ENCODE data around the gene IRAK1BP1. TPM values are rescaled to one million over a fixed set of nuclear protein-coding genes. Genes with fewer than 3 reads are reported as not detected.

The IRAK1BP1 gene
- total RNA-seq (4.8 TPM), polyA plus RNA-seq (ENCODE audit: insufficient read depth in 1 of 8, insufficient read length in 8 of 8, low replicate concordance in 1 of 8) (1 to 10 TPM; 2.5 to 4.1 (median 3.8) TPM)
- long read RNA-seq, donor 1, result 0 reads
- long read RNA-seq, donor 2, result 0 reads
- long read RNA-seq, donor 3, result 0 reads
- long read RNA-seq, donor 4, full-length matches to known transcripts, result 2 of 2 reads
- long read RNA-seq, donor 4, partial matches to known transcripts, result 0 of 2 reads
- long read RNA-seq, donor 4, other reads (novel, unspliced or antisense), result 0 of 2 reads
- long read RNA-seq, donor 5, full-length matches to known transcripts, result 6 of 6 reads
- long read RNA-seq, donor 5, partial matches to known transcripts, result 0 of 6 reads
- long read RNA-seq, donor 5, other reads (novel, unspliced or antisense), result 0 of 6 reads
- long read RNA-seq, donor 6, result 0 reads
- long read RNA-seq, donor 7, full-length matches to known transcripts, result 2 of 2 reads
- long read RNA-seq, donor 7, partial matches to known transcripts, result 0 of 2 reads
- long read RNA-seq, donor 7, other reads (novel, unspliced or antisense), result 0 of 2 reads
- long read RNA-seq, donor 8, result 0 reads
- long read RNA-seq, donor 9, full-length matches to known transcripts, result 1 of 1 reads
- long read RNA-seq, donor 9, partial matches to known transcripts, result 0 of 1 reads
- long read RNA-seq, donor 9, other reads (novel, unspliced or antisense), result 0 of 1 reads
- long read RNA-seq, donor 10, full-length matches to known transcripts, result 1 of 47 reads
- long read RNA-seq, donor 10, partial matches to known transcripts, result 46 of 47 reads
- long read RNA-seq, donor 10, other reads (novel, unspliced or antisense), result 0 of 47 reads
- long read RNA-seq, donor 11, full-length matches to known transcripts, result 2 of 2 reads
- long read RNA-seq, donor 11, partial matches to known transcripts, result 0 of 2 reads
- long read RNA-seq, donor 11, other reads (novel, unspliced or antisense), result 0 of 2 reads

- peak; percentile 93 for DNase-seq
- H3K4me3 ChIP-seq (ENCODE audit: low read length), result peak within 1 kb of the TSS; percentile 99
- under 1% methylated on average over 45 of the region's 48 CpGs for WGBS (ENCODE audit: insufficient coverage)
- peaks cover 4% of the 10 kb centered on the region for H3K36me3 ChIP-seq (ENCODE audit: control insufficient read depth, insufficient read depth, low read length)
- peak within 1 kb of the TSS; percentile 74 for H3K27ac ChIP-seq (ENCODE audit: low read length)
- peaks cover 2% of the 10 kb centered on the region for H3K4me1 ChIP-seq (ENCODE audit: control insufficient read depth, insufficient read depth, low read length)
- no peaks in the 10 kb centered on the region for H3K9me3 ChIP-seq (replicated peaks; ENCODE audit: control insufficient read depth, low read depth, low read length)
- H3K27me3 ChIP-seq (ENCODE audit: control insufficient read depth, insufficient read depth, low read length), result no peaks in the 10 kb centered on the region
These were observed at the start of gene IRAK1BP1 for GRCh38 chr6:78867370-78868040. Gene IRAK1BP1 (plus strand): TSS chr6:78867551. CDS start chr6:78867577, 26 bp downstream.

GRCh38 chr6:78824045-78824444 is 43.3 kb upstream of the IRAK1BP1 start:
- no peaks in the 10 kb centered on the region for H3K4me1 ChIP-seq (ENCODE audit: control insufficient read depth, insufficient read depth, low read length)

GRCh38 chr6:78829407-78829806 is 37.9 kb upstream of the IRAK1BP1 start:
- Histone ChIP-seq H3K27me3 (ENCODE audit: control insufficient read depth, insufficient read depth, low read length) (no peaks in the 10 kb centered on the region), H3K4me1 (ENCODE audit: control insufficient read depth, insufficient read depth, low read length) (no peaks in the 10 kb centered on the region), H3K27ac (ENCODE audit: low read length) (no peak overlapping the region), H3K4me3 (ENCODE audit: low read length) (no peak overlapping the region), H3K9me3 (replicated peaks; ENCODE audit: control insufficient read depth, low read depth, low read length) (no peaks in the 10 kb centered on the region), H3K36me3 (ENCODE audit: control insufficient read depth, insufficient read depth, low read length) (no peaks in the 10 kb centered on the region)
- no peak for DNase-seq
- WGBS (ENCODE audit: insufficient coverage), result 86% methylated on average over 1 of the region's 3 CpGs

More at GRCh38 chr6:78824045-78824444, 43.3 kb upstream of the IRAK1BP1 start:
- Histone ChIP-seq H3K9me3 (replicated peaks; ENCODE audit: control insufficient read depth, low read depth, low read length) (peaks cover 4% of the 10 kb centered on the region), H3K27me3 (ENCODE audit: control insufficient read depth, insufficient read depth, low read length) (no peaks in the 10 kb centered on the region), H3K27ac (ENCODE audit: low read length) (no peak overlapping the region), H3K36me3 (ENCODE audit: control insufficient read depth, insufficient read depth, low read length) (no peaks in the 10 kb centered on the region), H3K4me3 (ENCODE audit: low read length) (no peak overlapping the region)
- no peak for DNase-seq

- WGBS (ENCODE audit: insufficient coverage), result no CpG with 5 or more reads among the region's 2 CpGs
- Histone ChIP-seq H3K9me3 (replicated peaks; ENCODE audit: control insufficient read depth, low read depth, low read length) (no peaks in the 10 kb centered on the region), H3K4me3 (ENCODE audit: low read length) (no peak overlapping the region), H3K4me1 (ENCODE audit: control insufficient read depth, insufficient read depth, low read length) (no peaks in the 10 kb centered on the region), H3K27ac (ENCODE audit: low read length) (no peak overlapping the region), H3K36me3 (ENCODE audit: control insufficient read depth, insufficient read depth, low read length) (no peaks in the 10 kb centered on the region), H3K27me3 (ENCODE audit: control insufficient read depth, insufficient read depth, low read length) (no peaks in the 10 kb centered on the region)
- DNase-seq, result no peak
These were observed 36.5 kb upstream of the IRAK1BP1 start for GRCh38 chr6:78830805-78831204.

GRCh38 chr6:78831492-78831891 is 35.9 kb upstream of the IRAK1BP1 start:
- Histone ChIP-seq H3K27me3 (ENCODE audit: control insufficient read depth, insufficient read depth, low read length) (no peaks in the 10 kb centered on the region), H3K4me3 (ENCODE audit: low read length) (no peak overlapping the region), H3K36me3 (ENCODE audit: control insufficient read depth, insufficient read depth, low read length) (no peaks in the 10 kb centered on the region), H3K9me3 (replicated peaks; ENCODE audit: control insufficient read depth, low read depth, low read length) (no peaks in the 10 kb centered on the region), H3K27ac (ENCODE audit: low read length) (no peak overlapping the region), H3K4me1 (ENCODE audit: control insufficient read depth, insufficient read depth, low read length) (no peaks in the 10 kb centered on the region)
- DNase-seq, result no peak
- no CpG with 5 or more reads among the region's 2 CpGs for WGBS (ENCODE audit: insufficient coverage)

- DNase-seq, result no peak
- no peaks in the 10 kb centered on the region for H3K36me3 ChIP-seq (ENCODE audit: control insufficient read depth, insufficient read depth, low read length)
- H3K9me3 ChIP-seq (replicated peaks; ENCODE audit: control insufficient read depth, low read depth, low read length), result no peaks in the 10 kb centered on the region
- H3K4me1 ChIP-seq (ENCODE audit: control insufficient read depth, insufficient read depth, low read length), result no peaks in the 10 kb centered on the region
- no peak overlapping the region for H3K4me3 ChIP-seq (ENCODE audit: low read length)
- H3K27me3 ChIP-seq (ENCODE audit: control insufficient read depth, insufficient read depth, low read length), result no peaks in the 10 kb centered on the region
- no peak overlapping the region for H3K27ac ChIP-seq (ENCODE audit: low read length)
These were observed 35.1 kb upstream of the IRAK1BP1 start for GRCh38 chr6:78832091-78832808.

- Histone ChIP-seq H3K36me3 (ENCODE audit: control insufficient read depth, insufficient read depth, low read length) (no peaks in the 10 kb centered on the region), H3K9me3 (replicated peaks; ENCODE audit: control insufficient read depth, low read depth, low read length) (no peaks in the 10 kb centered on the region), H3K4me3 (ENCODE audit: low read length) (no peak overlapping the region), H3K4me1 (ENCODE audit: control insufficient read depth, insufficient read depth, low read length) (no peaks in the 10 kb centered on the region), H3K27me3 (ENCODE audit: control insufficient read depth, insufficient read depth, low read length) (no peaks in the 10 kb centered on the region), H3K27ac (ENCODE audit: low read length) (no peak overlapping the region)
- DNase-seq, result peak; percentile 4
These were observed 31.5 kb upstream of the IRAK1BP1 start for GRCh38 chr6:78835817-78836216.

GRCh38 chr6:78836598-78836997 is 30.8 kb upstream of the IRAK1BP1 start:
- no peaks in the 10 kb centered on the region for H3K27me3 ChIP-seq (ENCODE audit: control insufficient read depth, insufficient read depth, low read length)
- no peaks in the 10 kb centered on the region for H3K36me3 ChIP-seq (ENCODE audit: control insufficient read depth, insufficient read depth, low read length)
- no peak overlapping the region for H3K27ac ChIP-seq (ENCODE audit: low read length)
- H3K4me1 ChIP-seq (ENCODE audit: control insufficient read depth, insufficient read depth, low read length), result no peaks in the 10 kb centered on the region
- WGBS (ENCODE audit: insufficient coverage), result 57% methylated on average over 1 of the region's 3 CpGs
- H3K4me3 ChIP-seq (ENCODE audit: low read length), result no peak overlapping the region
- DNase-seq, result no peak
- no peaks in the 10 kb centered on the region for H3K9me3 ChIP-seq (replicated peaks; ENCODE audit: control insufficient read depth, low read depth, low read length)

GRCh38 chr6:78841111-78841510 is 26.2 kb upstream of the IRAK1BP1 start:
- DNase-seq, result no peak

More at GRCh38 chr6:78841111-78841510, 26.2 kb upstream of the IRAK1BP1 start:
- Histone ChIP-seq H3K36me3 (ENCODE audit: control insufficient read depth, insufficient read depth, low read length) (no peaks in the 10 kb centered on the region), H3K9me3 (replicated peaks; ENCODE audit: control insufficient read depth, low read depth, low read length) (no peaks in the 10 kb centered on the region), H3K4me3 (ENCODE audit: low read length) (no peak overlapping the region), H3K27ac (ENCODE audit: low read length) (no peak overlapping the region), H3K27me3 (ENCODE audit: control insufficient read depth, insufficient read depth, low read length) (no peaks in the 10 kb centered on the region), H3K4me1 (ENCODE audit: control insufficient read depth, insufficient read depth, low read length) (no peaks in the 10 kb centered on the region)

All from muscle of leg (tissue), 16 donors.